Putamen (tissue), 1 donor: ENCODE data around the gene PRPSAP1.
"Not testable (repeated sequence)": the region's sequence is repeated elsewhere in the genome, so short reads cannot be mapped to it uniquely, and the experiment has no call there.

Experiments used
- DNase-seq: peaks from one replicate; pipeline ENCODE4 v3.0.0-alpha.2; 2016; ENCODE audit warnings: low spot score

The PRPSAP1 gene

DNA sequence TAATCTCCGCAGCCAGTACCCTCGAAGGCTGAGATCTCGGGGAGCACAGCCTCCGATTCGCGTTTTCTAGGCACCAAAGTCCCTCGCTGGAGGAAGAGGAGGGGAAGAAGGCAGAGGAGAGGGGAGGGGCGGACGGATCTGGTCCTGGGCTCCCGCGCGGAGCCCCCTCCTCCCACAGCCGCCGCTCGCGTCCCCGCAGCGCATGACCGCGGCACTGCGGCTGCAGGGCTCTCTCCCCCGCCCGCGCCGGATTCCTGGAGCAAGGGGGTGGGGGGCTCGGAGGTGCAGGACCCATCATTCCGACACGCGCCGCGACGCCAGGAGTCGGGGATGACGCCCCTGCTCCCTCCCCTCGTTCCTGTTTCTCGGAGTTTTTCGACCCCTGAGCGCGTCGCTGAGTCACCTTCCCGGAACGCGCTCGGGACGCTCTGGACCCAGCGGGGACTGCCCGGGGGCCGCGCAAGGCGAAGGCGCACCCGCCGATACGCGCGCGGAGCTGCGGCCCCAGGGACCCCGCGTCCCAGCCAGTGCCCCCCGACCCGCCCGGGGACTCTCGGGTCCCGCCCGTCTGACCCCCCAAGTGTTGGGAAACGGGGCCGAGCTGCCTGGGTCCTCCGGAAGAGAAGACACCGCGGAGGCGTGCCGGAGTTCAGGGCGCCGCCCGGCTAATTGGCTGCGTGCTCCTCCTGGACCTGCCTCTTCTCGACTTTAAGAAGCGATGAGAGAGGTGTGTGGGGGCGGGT, 29.3 kb upstream of the PRPSAP1 start:
- DNase-seq: no peak

DNA sequence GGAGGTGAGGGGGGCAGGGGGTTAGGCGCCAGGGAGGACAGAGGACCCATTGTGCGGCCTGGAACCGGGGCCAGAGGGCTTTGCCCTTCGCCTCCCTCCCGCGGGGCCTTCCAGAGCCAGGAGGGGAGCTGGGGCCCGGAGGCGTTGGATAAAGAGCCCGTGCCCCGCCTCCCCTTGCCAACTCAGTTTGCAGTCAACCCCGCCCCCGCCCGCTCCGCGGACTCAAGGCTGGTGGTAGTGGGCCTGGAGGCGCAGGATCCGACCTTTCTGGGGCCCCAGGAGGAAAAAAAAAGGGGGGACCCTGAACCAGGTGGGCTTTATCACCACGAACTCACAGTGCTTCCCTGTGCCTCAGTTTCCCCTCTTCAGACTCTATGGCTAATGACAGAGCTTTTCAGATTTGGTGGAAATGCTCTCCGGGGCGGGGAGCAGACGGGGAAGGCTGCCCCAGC, 28.7 kb upstream of the PRPSAP1 start:
- no peak for DNase-seq

GRCh38 chr17:76381633-76382350, 28.1 kb upstream of the PRPSAP1 start:
- DNase-seq: no peak

DNA sequence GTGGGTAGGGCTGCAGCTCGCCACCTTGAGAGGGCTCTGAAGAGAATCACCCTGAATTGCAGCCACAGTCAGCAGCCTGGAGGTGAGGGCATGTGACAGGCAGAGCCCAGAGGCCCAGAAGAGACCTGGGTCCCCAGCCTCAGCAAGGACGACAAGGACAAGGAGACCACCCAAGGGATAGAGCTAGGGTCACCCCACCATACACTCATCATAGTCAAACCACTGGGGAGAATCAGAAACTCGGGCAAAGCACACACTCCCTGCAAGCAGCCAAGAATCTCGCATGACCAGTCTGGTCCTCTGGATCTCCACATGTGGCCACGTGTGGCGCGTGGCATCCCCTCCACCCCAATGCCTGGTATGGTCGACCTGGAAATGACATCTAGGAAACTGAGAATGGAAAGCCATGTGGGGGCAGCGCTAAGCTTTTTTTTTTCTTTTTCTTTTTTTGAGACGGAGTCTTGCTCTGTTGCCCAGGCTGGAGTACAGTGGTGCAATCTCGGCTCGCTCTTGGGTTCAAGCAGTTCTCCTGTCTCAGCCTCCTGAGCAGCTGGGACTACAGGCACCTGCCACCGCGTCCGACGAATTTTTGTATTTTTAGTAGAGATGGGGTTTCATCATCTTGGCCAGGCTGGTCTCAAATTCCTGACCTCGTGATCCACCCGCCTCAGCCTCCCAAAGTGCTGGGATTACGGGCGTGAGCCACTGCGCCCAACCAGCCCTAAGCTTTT, 26.1 kb upstream of the PRPSAP1 start:
- no peak for DNase-seq

GRCh38 chr17:76379275-76379641, 25.5 kb upstream of the PRPSAP1 start:
- no peak for DNase-seq

DNA sequence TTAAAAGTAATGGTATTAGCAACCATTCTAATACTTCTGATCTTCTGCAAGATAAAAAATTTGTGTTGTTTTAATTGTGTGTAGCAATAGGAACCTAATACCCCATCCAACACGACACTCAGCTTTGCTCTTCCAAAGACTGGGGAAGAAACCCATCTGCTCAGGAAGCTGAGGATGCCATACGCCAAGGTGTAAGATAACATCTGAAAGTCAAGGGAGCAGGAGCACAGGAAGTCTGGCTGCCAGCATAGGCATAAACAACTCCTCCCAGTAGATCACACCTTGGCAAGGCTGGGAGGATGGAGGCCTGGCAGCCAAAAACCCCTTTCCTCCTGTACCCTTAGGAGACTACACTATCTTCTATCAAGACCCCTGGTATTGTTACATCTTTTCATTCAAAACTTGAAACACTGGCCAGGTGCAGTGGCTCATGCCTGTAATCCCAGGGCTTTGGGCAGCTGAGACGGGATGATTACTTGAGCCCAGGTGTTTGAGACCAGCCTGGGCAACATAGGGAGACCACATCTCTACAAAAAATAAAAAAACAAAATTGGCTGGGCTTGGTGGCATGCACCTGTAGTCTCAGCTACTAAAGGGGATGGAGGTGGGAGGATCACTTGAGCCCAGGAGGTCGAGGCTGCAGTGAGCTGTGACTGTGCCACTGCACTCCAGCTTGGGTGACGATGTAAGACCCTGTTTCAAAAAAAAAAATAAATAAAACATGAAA, 25.0 kb upstream of the PRPSAP1 start:
- no peak for DNase-seq

DNA sequence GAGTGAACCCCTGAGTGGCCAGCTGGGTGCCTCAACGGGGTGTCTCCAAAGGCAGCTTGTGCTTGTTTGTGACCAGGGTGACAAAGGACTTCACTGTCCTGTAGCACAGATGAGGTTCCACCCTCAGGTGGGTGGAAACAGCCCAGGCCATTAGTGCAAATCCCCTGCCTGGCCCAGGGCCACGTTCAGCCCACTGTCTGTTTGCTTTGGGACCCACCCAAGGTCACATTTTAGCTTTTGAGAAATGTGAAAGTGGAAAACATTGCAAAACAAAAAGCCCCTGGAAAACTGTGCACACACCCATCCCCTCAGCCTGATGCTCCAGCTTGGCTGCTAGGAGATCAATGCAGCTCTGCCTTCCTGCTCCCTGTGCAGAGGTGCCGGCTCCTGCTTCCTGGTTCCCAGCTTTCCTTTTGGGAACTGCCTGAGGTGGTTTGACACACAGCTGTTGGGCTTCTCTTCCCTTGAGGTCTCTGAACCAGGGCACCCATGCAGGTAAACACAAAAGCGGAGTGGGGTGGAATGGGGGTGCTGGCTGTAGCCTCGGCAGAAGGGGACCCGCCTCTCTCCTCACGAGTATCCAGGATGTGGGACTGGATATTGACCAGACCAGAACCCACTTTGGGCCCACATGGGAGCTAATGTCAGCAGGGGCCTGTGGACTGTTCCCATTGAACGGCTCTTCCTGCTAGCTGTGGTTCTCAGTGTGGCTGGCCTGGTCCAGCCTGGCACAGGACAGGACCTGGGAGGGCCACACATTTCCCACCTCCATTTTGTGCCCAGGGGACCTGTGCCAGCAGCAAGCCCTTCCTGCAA, 22.8 kb upstream of the PRPSAP1 start:
- DNase-seq: no peak

DNA sequence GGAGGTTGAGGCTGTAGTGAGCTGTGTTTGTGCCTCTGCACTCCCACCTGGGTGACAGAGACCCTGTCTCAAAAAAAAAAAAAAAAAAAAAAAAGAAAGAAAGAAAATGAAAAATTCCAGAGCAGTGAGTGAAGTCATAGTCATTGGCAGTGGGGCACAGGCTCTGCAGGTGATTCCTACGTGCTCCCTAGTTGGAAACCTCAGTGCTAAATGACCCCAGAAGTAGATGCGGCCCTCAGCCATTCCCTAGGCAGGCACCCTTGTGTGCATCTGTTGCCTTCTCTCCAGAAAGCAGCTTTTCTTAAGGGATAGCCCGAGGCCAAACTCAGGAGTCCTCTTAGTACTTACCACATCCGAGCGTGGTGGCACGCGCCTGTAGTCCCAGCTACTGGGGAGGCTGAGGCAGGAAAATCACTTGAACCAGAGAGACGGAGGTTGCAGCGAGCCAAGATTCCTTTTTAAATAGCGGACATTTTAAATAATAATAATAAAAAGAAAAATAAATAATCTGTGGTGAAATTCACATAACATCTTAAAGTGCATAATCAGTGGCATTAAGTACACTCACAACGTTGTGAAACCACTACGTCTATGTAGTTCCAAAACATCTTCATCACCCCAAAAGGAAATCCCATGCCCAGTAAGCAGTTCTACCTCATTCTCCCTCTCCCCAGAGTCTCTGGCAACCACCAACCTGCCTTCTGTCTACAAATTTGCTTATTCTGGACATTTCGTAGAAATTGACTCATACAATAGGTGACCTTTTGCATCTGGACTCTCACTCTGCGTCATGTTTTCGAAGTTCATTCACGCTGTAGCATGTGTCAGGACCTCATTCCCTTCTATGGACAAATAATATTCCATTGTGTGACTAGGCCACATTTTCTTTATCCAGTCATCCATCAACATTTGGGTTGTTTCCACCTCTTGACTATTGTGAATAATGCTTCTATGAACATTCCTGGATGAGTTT, 18.2 kb upstream of the PRPSAP1 start:
- DNase-seq: no peak

- no peak for DNase-seq
Measured at GRCh38 chr17:76370261-76370993, 16.7 kb upstream of the PRPSAP1 start.

DNA sequence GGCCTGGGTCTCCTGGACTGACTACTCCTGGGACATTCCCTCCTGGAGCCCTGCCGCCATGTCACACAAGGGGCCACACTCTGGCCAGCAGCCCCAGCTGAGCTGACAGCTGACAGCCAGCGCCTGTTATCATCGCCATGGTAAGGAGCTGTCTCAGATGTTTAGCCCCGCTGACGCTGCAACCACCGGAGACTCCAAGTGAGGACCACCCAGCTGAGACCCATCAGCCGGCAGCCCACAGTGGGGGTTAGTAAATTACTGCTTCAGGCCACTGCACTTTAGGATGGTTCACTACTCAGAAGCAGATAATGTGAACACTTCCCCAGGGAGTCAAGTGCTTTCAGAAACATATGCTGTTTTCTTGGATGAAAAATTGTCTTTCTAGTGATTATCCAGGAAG, 16.1 kb upstream of the PRPSAP1 start:
- no peak for DNase-seq

DNA sequence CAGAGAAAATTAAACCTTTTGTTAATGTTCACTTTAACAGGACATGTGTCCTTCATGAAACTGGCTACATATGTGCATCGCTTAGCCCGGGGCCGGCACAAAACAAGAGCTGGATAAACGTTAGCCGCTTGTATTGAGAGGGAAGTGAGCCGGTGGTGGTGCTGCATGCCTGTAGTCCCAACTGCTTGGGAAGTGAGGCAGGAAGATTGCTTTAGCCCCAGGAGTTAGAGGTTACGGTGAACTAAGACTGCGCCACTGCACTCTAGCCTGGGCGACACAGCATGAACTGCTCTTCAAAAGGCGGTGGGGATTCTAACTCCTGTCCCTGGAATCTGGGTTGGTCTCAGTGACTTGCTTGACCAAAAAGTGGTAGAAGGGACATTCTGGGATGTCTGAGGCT, 15.7 kb upstream of the PRPSAP1 start:
- no peak for DNase-seq

DNA sequence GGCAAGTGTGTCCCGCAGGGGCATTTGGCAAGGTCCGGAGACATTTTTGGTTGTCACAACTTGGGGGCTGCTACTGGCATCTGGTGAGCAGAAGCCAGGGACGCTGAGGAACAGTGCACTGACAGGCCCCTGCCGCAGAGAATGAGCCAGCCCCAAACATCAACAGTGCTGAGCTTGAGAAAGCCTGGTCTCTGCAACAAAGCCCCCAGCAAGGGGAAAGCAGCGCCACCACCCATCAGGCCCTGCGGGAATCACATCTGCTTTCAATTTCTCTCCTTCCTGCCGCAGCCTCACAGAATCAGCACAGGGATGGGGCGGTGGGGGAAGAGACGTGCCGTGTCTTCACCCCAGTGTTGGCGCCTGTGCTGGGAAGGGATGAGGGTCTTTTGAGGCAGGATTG, 14.8 kb upstream of the PRPSAP1 start:
- no peak for DNase-seq

- DNase-seq: no peak
Measured at GRCh38 chr17:76367642-76368041, 13.9 kb upstream of the PRPSAP1 start.

DNA sequence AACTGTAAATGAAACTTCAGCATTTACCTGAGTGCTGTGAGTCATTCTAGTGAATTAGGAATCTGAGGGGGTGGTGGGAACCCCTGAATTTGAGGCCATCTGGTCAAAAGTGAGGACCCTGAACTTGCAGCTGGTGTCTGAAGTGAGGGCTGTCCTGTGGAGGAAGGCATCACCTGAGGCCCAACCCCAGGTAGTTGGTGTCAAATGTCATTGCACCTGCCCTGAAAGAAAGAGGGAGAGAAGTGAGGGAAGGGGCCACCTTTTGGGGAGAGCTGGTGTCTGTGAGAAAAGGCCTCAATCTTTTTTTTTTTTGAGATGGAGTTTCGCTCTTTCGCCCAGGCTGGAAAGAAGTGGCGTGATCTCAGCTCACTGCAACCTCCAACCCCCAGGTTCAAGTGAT, 12.5 kb upstream of the PRPSAP1 start:
- no peak for DNase-seq

- DNase-seq: no peak
Measured at GRCh38 chr17:76365256-76365903, 11.7 kb upstream of the PRPSAP1 start.

DNA sequence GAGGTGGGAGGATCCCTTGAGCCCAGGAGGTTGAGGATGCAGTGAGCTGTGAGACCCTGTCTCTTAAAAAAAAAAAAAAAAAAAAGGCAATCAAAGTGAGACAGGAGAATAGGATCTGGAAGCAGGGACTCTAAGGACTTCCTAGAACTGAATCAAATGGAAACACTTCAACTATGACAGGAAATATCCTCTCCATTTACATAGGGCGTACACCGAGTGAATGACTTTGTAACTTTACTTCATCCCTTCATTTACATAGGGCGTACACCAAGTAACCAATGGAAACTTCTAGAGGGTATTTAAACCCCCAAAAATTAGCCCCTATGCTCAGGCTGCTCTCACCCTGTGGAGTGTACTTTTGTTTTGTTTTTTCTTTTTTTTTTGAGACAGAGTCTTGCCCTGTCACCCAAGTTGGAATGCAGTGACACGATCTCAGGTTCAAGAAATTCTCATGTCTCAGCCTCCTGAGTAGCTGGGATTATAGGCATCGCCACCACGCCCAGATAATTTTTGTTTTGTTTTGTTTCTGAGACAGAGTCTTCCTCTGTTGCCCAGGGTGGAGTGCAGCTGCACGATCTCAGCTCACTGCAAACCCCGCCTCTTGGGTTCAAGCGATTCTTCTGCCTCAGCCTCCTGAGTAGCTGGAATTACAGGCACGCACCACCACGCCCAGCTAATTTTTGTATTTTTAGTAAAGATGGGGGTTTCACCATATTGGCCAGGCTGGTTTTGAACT, 9.6 kb upstream of the PRPSAP1 start:
- no peak for DNase-seq

GRCh38 chr17:76360461-76360860, 6.7 kb upstream of the PRPSAP1 start:
- no peak for DNase-seq

GRCh38 chr17:76359776-76360175, 6.1 kb upstream of the PRPSAP1 start:
- DNase-seq: not testable (repeated sequence)
